ENCODE measurements around the gene JAZF1.

The JAZF1 gene

DNA sequence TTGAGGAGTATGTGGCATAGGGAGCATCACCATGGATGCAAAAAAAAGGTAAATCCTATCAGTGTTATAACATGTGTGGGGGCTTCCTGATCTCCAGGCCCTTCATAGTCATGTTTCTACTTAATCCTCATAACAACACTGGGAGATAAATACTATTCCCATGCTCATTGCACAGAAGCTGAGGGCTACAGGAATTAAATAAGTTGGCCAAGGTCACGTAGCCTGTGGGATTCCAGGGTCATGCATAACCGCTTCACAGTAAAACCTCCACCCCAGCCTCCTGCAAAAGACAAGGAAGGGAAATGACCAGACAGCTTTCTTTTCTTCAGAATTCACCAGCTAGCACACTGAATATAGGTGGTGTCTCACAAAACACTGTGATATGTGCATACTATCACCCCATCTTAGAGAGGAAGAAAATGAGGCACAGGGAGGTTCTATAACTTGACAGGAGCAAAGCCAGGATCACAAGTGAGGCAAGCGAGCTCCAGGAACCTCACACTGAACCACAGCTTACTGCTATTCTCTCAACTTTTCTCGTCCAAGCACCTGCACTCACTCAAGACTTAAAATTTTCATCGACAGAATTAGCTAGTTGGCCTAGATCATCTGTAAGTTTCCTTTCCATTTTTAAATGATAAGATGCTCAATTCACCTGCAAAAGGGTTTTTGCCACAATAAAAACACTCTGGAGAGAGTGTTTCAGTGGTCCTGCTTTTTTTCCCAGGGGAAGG, 13.4 kb downstream of the JAZF1 start:
- H3K36me3 ChIP-seq (ENCODE audit: insufficient read depth, insufficient read length, low read length): no peaks in the 10 kb centered on the region
- H3K4me1 ChIP-seq (ENCODE audit: insufficient read depth, insufficient read length): no peaks in the 10 kb centered on the region
- no peak for DNase-seq (ENCODE audit: low read depth, low spot score)
- H3K9me3 ChIP-seq (ENCODE audit: insufficient read depth, low read length): no peaks in the 10 kb centered on the region
- no peak overlapping the region for H3K4me3 ChIP-seq (ENCODE audit: insufficient read length, low read depth)
- TF ChIP-seq YY1 (IDR thresholded peaks at IDR 0.05; ENCODE audit: insufficient read depth, insufficient read length): no peak
- no peak for TF ChIP-seq SUZ12 (IDR thresholded peaks at IDR 0.05; ENCODE audit: extremely low read depth, insufficient read depth, insufficient read length)
- no peak for TF ChIP-seq ZNF274 (IDR thresholded peaks at IDR 0.05; ENCODE audit: low read depth, low read length)
- H3K9ac ChIP-seq (ENCODE audit: insufficient read length, low read depth): no peak overlapping the region
- H3K27me3 ChIP-seq (ENCODE audit: insufficient read depth, insufficient read length): no peaks in the 10 kb centered on the region

DNA sequence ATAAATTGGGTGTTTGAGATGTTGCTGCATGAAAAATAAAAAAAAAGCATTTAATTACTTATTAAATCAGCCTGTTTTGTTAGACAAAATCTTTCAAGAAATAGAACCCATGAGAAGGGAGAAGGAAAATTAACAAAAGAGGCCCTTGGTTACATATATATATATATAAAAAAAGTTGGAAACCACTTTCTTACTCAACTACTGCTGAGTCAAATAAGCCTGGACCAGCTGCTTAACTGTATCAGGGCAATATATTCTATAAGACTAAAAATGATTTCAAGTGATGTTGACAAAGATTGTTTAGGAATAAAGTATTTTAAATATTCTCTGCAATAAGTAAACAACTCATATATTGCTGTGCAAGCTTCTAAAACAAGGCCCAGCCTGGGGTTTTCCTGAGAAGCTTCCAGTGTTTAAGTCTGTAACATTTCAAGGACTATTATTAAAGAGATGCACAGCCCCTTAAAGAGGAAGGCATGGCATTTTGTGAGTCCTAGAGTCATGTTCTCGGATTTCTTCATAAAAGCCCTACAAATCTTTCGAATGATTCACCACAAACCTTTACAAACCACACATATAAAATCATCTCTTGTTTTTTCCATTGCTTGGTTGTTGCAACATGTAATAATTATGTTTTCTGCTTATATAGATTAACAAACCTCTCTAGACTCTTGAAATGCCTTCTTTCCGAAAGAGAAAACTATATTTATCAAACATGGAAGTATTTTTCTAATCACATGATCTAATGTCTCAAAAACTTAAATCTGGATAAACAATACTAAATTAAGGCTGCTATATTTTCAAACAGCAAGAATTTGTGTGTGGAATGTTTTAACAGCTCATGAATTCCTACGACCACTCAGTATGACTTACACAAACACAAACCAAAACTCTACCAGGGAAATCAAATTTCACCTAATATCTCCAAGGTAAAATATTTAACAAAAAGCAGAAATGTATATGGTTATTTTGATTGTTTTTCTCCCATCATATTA, 14.3 kb downstream of the JAZF1 start:
- Histone ChIP-seq H3K27me3 (ENCODE audit: insufficient read depth, insufficient read length) (no peaks in the 10 kb centered on the region), H3K36me3 (ENCODE audit: insufficient read depth, insufficient read length, low read length) (no peaks in the 10 kb centered on the region), H3K9ac (ENCODE audit: insufficient read length, low read depth) (no peak overlapping the region), H3K4me3 (ENCODE audit: insufficient read length, low read depth) (no peak overlapping the region), H3K9me3 (ENCODE audit: insufficient read depth, low read length) (no peaks in the 10 kb centered on the region), H3K4me1 (ENCODE audit: insufficient read depth, insufficient read length) (no peaks in the 10 kb centered on the region)
- DNase-seq (ENCODE audit: low read depth, low spot score): no peak
- TF ChIP-seq SUZ12 (IDR thresholded peaks at IDR 0.05; ENCODE audit: extremely low read depth, insufficient read depth, insufficient read length): no peak
- no peak for TF ChIP-seq YY1 (IDR thresholded peaks at IDR 0.05; ENCODE audit: insufficient read depth, insufficient read length)
- no peak for TF ChIP-seq ZNF274 (IDR thresholded peaks at IDR 0.05; ENCODE audit: low read depth, low read length)

DNA sequence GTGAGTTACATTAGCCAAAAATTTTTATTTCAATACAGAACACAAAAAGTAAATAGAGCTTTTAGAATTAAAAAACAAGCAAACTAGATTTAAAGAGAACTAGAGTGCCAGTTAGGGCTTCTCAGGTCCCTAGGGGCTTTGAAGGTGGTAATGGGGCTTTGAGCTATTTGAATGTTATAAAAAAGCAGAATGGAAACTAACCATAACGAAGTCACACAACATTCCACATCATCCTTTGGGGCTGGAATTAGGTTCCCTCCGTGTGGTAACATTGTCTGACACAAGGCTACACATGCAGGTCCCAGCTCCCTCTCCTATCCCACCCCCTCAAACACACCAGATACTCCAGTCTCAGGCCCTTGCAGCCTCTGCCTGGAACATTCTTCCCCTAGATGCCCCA, 15.3 kb downstream of the JAZF1 start:
- no peak for TF ChIP-seq SUZ12 (IDR thresholded peaks at IDR 0.05; ENCODE audit: extremely low read depth, insufficient read depth, insufficient read length)
- no peak for TF ChIP-seq YY1 (IDR thresholded peaks at IDR 0.05; ENCODE audit: insufficient read depth, insufficient read length)
- TF ChIP-seq ZNF274 (IDR thresholded peaks at IDR 0.05; ENCODE audit: low read depth, low read length): no peak
- no peak overlapping the region for H3K4me3 ChIP-seq (ENCODE audit: insufficient read length, low read depth)
- H3K9me3 ChIP-seq (ENCODE audit: insufficient read depth, low read length): no peaks in the 10 kb centered on the region
- H3K36me3 ChIP-seq (ENCODE audit: insufficient read depth, insufficient read length, low read length): no peaks in the 10 kb centered on the region
- no peak for DNase-seq (ENCODE audit: low read depth, low spot score)
- H3K9ac ChIP-seq (ENCODE audit: insufficient read length, low read depth): no peak overlapping the region
- no peaks in the 10 kb centered on the region for H3K4me1 ChIP-seq (ENCODE audit: insufficient read depth, insufficient read length)
- H3K27me3 ChIP-seq (ENCODE audit: insufficient read depth, insufficient read length): no peaks in the 10 kb centered on the region

DNA sequence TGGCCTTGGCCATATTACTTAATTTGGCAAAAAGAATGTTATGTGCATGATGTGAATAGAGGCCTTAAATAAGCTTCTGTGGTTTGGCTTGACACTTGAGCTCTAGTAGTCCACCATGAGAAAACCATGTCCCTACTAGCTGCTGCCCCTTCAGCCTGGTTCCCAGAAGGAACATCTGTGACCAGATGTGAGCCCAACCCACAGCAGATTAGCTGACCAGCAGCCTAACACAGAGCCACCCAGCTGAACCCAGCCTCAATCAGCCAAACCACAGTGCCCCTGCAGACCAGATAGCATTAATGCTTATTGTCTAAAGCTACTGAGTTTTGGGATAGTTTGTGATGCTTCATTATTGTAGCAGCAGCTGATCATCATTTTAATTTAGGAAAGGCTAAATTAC, 16.6 kb downstream of the JAZF1 start:
- TF ChIP-seq SUZ12 (IDR thresholded peaks at IDR 0.05; ENCODE audit: extremely low read depth, insufficient read depth, insufficient read length) (no peak), YY1 (IDR thresholded peaks at IDR 0.05; ENCODE audit: insufficient read depth, insufficient read length) (no peak), ZNF274 (IDR thresholded peaks at IDR 0.05; ENCODE audit: low read depth, low read length) (no peak)
- H3K4me3 ChIP-seq (ENCODE audit: insufficient read length, low read depth): no peak overlapping the region
- H3K9me3 ChIP-seq (ENCODE audit: insufficient read depth, low read length): no peaks in the 10 kb centered on the region
- DNase-seq (ENCODE audit: low read depth, low spot score): no peak
- no peaks in the 10 kb centered on the region for H3K27me3 ChIP-seq (ENCODE audit: insufficient read depth, insufficient read length)
- no peak overlapping the region for H3K9ac ChIP-seq (ENCODE audit: insufficient read length, low read depth)
- no peaks in the 10 kb centered on the region for H3K36me3 ChIP-seq (ENCODE audit: insufficient read depth, insufficient read length, low read length)
- no peaks in the 10 kb centered on the region for H3K4me1 ChIP-seq (ENCODE audit: insufficient read depth, insufficient read length)

DNA sequence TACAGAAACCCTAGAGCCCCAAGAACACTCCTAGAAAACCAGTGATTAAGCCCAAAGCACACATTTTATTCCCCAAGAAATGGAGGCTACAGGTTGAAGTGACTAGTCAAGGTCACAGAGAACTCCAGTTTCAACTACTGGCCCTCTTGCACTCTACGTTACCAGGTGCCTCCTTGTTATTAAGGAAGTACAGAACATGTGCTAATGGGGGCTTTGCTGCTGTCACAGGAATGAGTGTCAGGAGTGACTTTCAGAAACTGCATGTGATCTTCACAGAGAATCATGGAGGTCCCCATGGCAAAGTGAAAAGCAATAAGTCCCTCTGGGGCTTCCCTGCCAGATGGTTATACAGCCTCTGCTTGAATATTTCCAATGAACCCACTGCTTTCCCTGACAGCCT, 19.3 kb downstream of the JAZF1 start:
- DNase-seq (ENCODE audit: low read depth, low spot score): no peak
- H3K9ac ChIP-seq (ENCODE audit: insufficient read length, low read depth): no peak overlapping the region
- H3K4me3 ChIP-seq (ENCODE audit: insufficient read length, low read depth): no peak overlapping the region
- no peak for TF ChIP-seq SUZ12 (IDR thresholded peaks at IDR 0.05; ENCODE audit: extremely low read depth, insufficient read depth, insufficient read length)
- TF ChIP-seq ZNF274 (IDR thresholded peaks at IDR 0.05; ENCODE audit: low read depth, low read length): no peak
- H3K4me1 ChIP-seq (ENCODE audit: insufficient read depth, insufficient read length): no peaks in the 10 kb centered on the region
- no peaks in the 10 kb centered on the region for H3K36me3 ChIP-seq (ENCODE audit: insufficient read depth, insufficient read length, low read length)
- no peaks in the 10 kb centered on the region for H3K27me3 ChIP-seq (ENCODE audit: insufficient read depth, insufficient read length)
- H3K9me3 ChIP-seq (ENCODE audit: insufficient read depth, low read length): no peaks in the 10 kb centered on the region

DNA sequence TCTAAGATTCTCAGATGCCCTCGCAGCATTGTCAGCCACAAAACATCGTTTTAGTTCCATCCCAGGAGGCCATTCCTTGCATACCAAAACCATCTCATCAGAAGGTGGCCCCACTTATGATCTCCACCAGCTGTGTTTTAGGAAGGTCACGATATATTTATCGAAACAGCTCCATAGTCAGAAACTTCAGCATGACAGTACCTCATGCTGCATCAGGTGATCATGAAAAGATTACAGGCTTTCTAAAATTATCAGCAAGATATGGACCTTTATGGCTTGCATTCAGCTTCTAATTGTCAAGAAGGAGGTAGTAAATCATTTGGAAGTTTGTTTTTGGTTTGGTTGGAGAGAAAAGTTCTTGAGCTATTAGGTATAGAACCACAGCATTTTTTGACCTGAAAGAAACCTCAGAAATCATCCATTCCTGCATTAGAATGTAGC, 20.0 kb downstream of the JAZF1 start:
- TF ChIP-seq ZNF274 (IDR thresholded peaks at IDR 0.05; ENCODE audit: low read depth, low read length) (no peak), SUZ12 (IDR thresholded peaks at IDR 0.05; ENCODE audit: extremely low read depth, insufficient read depth, insufficient read length) (no peak)
- no peaks in the 10 kb centered on the region for H3K4me1 ChIP-seq (ENCODE audit: insufficient read depth, insufficient read length)
- H3K27me3 ChIP-seq (ENCODE audit: insufficient read depth, insufficient read length): no peaks in the 10 kb centered on the region
- no peak for DNase-seq (ENCODE audit: low read depth, low spot score)
- no peaks in the 10 kb centered on the region for H3K9me3 ChIP-seq (ENCODE audit: insufficient read depth, low read length)
- H3K4me3 ChIP-seq (ENCODE audit: insufficient read length, low read depth): no peak overlapping the region
- no peaks in the 10 kb centered on the region for H3K36me3 ChIP-seq (ENCODE audit: insufficient read depth, insufficient read length, low read length)
- H3K9ac ChIP-seq (ENCODE audit: insufficient read length, low read depth): no peak overlapping the region

DNA sequence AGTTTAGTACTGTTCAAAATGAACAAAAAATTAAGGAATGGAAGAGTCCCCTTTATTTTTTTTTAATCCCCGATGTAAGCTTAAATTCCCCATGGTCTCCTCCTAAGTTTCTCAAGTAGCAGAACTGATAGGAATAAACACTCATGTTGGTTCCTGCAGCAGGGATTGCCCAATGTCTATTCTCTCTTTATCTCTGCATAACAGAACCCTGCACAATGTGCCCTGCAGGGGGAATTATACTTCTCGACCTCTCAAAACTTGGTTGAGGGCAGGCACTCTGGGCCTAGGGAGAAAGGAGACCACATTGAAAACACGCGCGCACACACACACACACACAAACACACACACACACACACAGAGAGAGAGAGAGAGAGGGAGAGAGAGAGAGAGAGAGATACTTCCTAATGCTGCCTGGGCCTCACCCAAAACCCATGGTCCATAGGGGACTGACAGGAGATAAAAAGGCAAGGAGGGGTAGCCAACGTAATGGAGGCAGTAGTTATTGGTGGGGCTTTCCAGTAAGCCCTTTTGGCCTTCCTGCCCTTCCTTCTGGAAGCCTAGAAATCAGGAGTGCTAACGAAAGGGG, 22.7 kb downstream of the JAZF1 start:
- no peak for TF ChIP-seq ZNF274 (IDR thresholded peaks at IDR 0.05; ENCODE audit: low read depth, low read length)
- no peak for TF ChIP-seq SUZ12 (IDR thresholded peaks at IDR 0.05; ENCODE audit: extremely low read depth, insufficient read depth, insufficient read length)
- no peak for TF ChIP-seq YY1 (IDR thresholded peaks at IDR 0.05; ENCODE audit: insufficient read depth, insufficient read length)
- Histone ChIP-seq H3K4me1 (ENCODE audit: insufficient read depth, insufficient read length) (no peaks in the 10 kb centered on the region), H3K27me3 (ENCODE audit: insufficient read depth, insufficient read length) (no peaks in the 10 kb centered on the region)

More for the DNA sequence above, 22.7 kb downstream of the JAZF1 start:
- no peak overlapping the region for H3K9ac ChIP-seq (ENCODE audit: insufficient read length, low read depth)
- H3K4me3 ChIP-seq (ENCODE audit: insufficient read length, low read depth): no peak overlapping the region
- no peaks in the 10 kb centered on the region for H3K9me3 ChIP-seq (ENCODE audit: insufficient read depth, low read length)
- no peak for DNase-seq (ENCODE audit: low read depth, low spot score)
- no peaks in the 10 kb centered on the region for H3K36me3 ChIP-seq (ENCODE audit: insufficient read depth, insufficient read length, low read length)
